ENCODE measurements around the gene CCL16. TPM values are rescaled to one million over a fixed set of nuclear protein-coding genes. Genes with fewer than 3 reads are reported as not detected.

CCL16 gene
- total and polyA plus RNA-seq, 2 of the 4 experiments (the other 2 are of a cell fraction) = not detected

DNA sequence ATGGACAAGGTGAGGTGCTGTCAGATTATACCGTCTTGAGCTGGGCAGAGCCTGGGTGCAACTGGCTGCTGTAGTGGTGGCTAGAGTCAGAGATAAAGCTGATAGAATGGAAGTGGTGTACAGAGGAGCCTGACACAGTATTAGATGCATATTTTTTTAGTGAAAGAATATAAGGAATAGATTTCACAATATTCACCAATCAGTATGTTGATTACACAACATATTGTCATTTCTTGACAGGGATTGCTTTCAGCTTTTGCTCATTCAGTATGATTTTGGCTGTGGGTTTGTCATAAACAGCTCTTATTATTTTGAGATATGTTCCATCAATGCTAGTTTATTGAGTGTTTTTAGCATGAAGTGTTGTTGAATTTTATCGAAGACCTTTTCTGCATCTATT is 38.1 kb upstream of the CCL16 start:
- no peaks in the 10 kb centered on the region for H3K79me1 ChIP-seq (ENCODE audit: low read depth in 1 of 2, low read length in 2 of 2)
- no peaks in the 10 kb centered on the region for H3K4me1 ChIP-seq (ENCODE audit: control insufficient read depth, insufficient read depth, low read length)
- no peak overlapping the region for H3K4me3 ChIP-seq (ENCODE audit: insufficient read depth, low read depth, low read length)
- H2BK15ac ChIP-seq (ENCODE audit: low read depth, low read length) = no peak overlapping the region
- H3K18ac ChIP-seq (ENCODE audit: low read depth, low read length) = no peak overlapping the region
- no peak overlapping the region for H2AK5ac ChIP-seq (ENCODE audit: low read depth, low read length)
- H3K36me3 ChIP-seq (ENCODE audit: control insufficient read depth, insufficient read depth, low read length) = no peaks in the 10 kb centered on the region
- ATAC-seq (ENCODE audit: low read depth) (no peak), DNase-seq (no peak)
- no peak overlapping the region for H4K8ac ChIP-seq (ENCODE audit: low read depth in 2 of 2, low read length in 2 of 2)
- ChIA-PET POLR2A (ENCODE audit: unreplicated experiment) (no interaction called here), CTCF (no interaction called here)
- no peak overlapping the region for H3K23ac ChIP-seq (ENCODE audit: low read depth, low read length)
- TF ChIP-seq MAFK (IDR thresholded peaks at IDR 0.05; ENCODE audit: low read depth, low read length) (no peak), CHD1 (IDR thresholded peaks at IDR 0.05; ENCODE audit: low read depth, low read length) (no peak), MAZ (IDR thresholded peaks at IDR 0.05; ENCODE audit: borderline replicate concordance, low read depth, low read length) (no peak), CEBPB (IDR thresholded peaks at IDR 0.05; ENCODE audit: low read depth, low read length) (peak; percentile 23; the same call in 1 of the 2 replicates)
- H2BK5ac ChIP-seq (ENCODE audit: low read depth, low read length, poor library complexity, severe bottlenecking) = no peak overlapping the region
- no peak overlapping the region for H4K5ac ChIP-seq (ENCODE audit: low read depth, low read length)
- H2AFZ ChIP-seq (replicated peaks; ENCODE audit: low read length, poor library complexity) = no peak overlapping the region
- H3K9ac ChIP-seq (ENCODE audit: low read depth, low read length) = no peak overlapping the region
- H2AK9ac ChIP-seq (replicated peaks; ENCODE audit: low read depth, low read length, poor library complexity) = no peak overlapping the region
- no peaks in the 10 kb centered on the region for H4K20me1 ChIP-seq (ENCODE audit: insufficient read depth, low read length)
- no peak overlapping the region for H3K4ac ChIP-seq (ENCODE audit: low read depth, low read length)
- in situ Hi-C loops (cut with MboI; ENCODE audit: low sequenced_read_pairs) = no loop called here
- no TSS peak for BruUV-seq (replicated peaks)
- H2BK120ac ChIP-seq (ENCODE audit: low read depth, low read length) = no peak overlapping the region
- no peaks in the 10 kb centered on the region for H3K9me1 ChIP-seq (ENCODE audit: insufficient read depth, low read length)
- H3K14ac ChIP-seq (replicated peaks; ENCODE audit: low read depth, low read length) = no peak overlapping the region
- H2BK20ac ChIP-seq (ENCODE audit: low read depth, low read length) = no peak overlapping the region
- H3K4me2 ChIP-seq (ENCODE audit: low read depth, low read length) = no peak overlapping the region
- intact Hi-C loops (cut with micrococcal nuclease) = no loop called here
- H3K27me3 ChIP-seq (ENCODE audit: control insufficient read depth, insufficient read depth, low read length) = no peaks in the 10 kb centered on the region
- no peak overlapping the region for H3K27ac ChIP-seq (ENCODE audit: insufficient read depth, low read length)
- dilution Hi-C loops (cut with HindIII; ENCODE audit: low sequenced_read_pairs, unreplicated experiment) = no loop called here
- no peaks in the 10 kb centered on the region for H3K9me3 ChIP-seq (ENCODE audit: control insufficient read depth, insufficient read depth, low read length)
- H4K91ac ChIP-seq (ENCODE audit: insufficient read depth, low read depth, low read length) = no peak overlapping the region
- no CpG with 5 or more reads among the region's 2 CpGs for WGBS, 2 experiments (ENCODE audit: extremely low coverage in 2 of 2, insufficient read length in 1 of 2)
- no peak overlapping the region for H3K56ac ChIP-seq (ENCODE audit: extremely low read depth, insufficient read depth, low read length)
